IMR-90 (cell line): ENCODE results near the gene PDS5A. TPM values are rescaled to one million over a fixed set of nuclear protein-coding genes. Genes with fewer than 3 reads are reported as not detected.

Experiments used
- ATAC-seq: fragments of 200-7000 bp; cut with Tn5 transposase; 2 replicates; pipeline ENCODE4 v1.9.1; 2020; ENCODE audit warnings: low read depth, mild to moderate bottlenecking, moderate library complexity
- BruUV-seq: library from RNA; stranded (reverse); fragments of 400-500 nt; replicated peaks from 2 replicates; lab custom pipeline; 2021; lab: Mats Ljungman, UMichigan
- CTCF ChIA-PET: fragments of 300-600 bp; formaldehyde crosslinking; extraction: SDS; loops from one replicate; lab custom pipeline; 2021; ENCODE audit warnings: antibody characterized with exemption; lab: Yijun Ruan, JAX
- POLR2A ChIA-PET: fragments of 300-600 bp; sonication (Branson Sonifier 250); formaldehyde crosslinking; loops from one replicate; lab custom pipeline; 2022; ENCODE audit warnings: antibody characterized with exemption; ENCODE audit not compliant: unreplicated experiment; lab: Charles Lee
- DNase-seq: peaks from one replicate; pipeline ENCODE4 v3.0.0; 2013
- H2AFZ ChIP-seq: replicated peaks from 2 replicates; pipeline ENCODE3; 2013; ENCODE audit warnings: low read length, mild to moderate bottlenecking; ENCODE audit not compliant: poor library complexity
- H2AK5ac ChIP-seq: 2 replicates; pipeline ENCODE4 v1.6.1; 2013; ENCODE audit warnings: low read depth, low read length, inconsistent platforms
- H2AK9ac ChIP-seq: replicated peaks from 2 replicates; pipeline ENCODE3; 2013; ENCODE audit warnings: mild to moderate bottlenecking, low read depth, low read length, moderate library complexity; ENCODE audit not compliant: poor library complexity
- H2BK120ac ChIP-seq: 2 replicates; pipeline ENCODE4 v1.6.1; 2013; ENCODE audit warnings: low read depth, low read length, inconsistent platforms
- H2BK15ac ChIP-seq: 3 replicates; pipeline ENCODE4 v1.6.1; 2013; ENCODE audit warnings: low read depth, low read length, inconsistent platforms
- H2BK20ac ChIP-seq: 2 replicates; pipeline ENCODE4 v1.6.1; 2013; ENCODE audit warnings: low read depth, mild to moderate bottlenecking, inconsistent platforms, low read length, moderate library complexity
- H2BK5ac ChIP-seq: 2 replicates; pipeline ENCODE4 v1.6.1; 2013; ENCODE audit warnings: mild to moderate bottlenecking, low read depth, low read length, inconsistent platforms; ENCODE audit not compliant: poor library complexity, severe bottlenecking
- H3K14ac ChIP-seq: replicated peaks from 2 replicates; pipeline ENCODE4 v1.6.1; 2013; ENCODE audit warnings: low read depth, low read length, inconsistent platforms
- H3K18ac ChIP-seq: 2 replicates; pipeline ENCODE4 v1.6.1; 2013; ENCODE audit warnings: low read depth, low read length, control low read depth
- H3K23ac ChIP-seq: 2 replicates; pipeline ENCODE4 v1.6.1; 2013; ENCODE audit warnings: low read depth, low read length, inconsistent platforms
- H3K27ac ChIP-seq: 2 replicates; pipeline ENCODE4 v1.5.1; 2013; ENCODE audit warnings: mild to moderate bottlenecking, control low read depth, low read length; ENCODE audit not compliant: insufficient read depth
- H3K27me3 ChIP-seq: 2 replicates; pipeline ENCODE4 v1.6.1; 2013; ENCODE audit warnings: low read length; ENCODE audit not compliant: control insufficient read depth, insufficient read depth
- H3K36me3 ChIP-seq: 2 replicates; pipeline ENCODE4 v1.6.1; 2013; ENCODE audit warnings: low read length, mixed read lengths; ENCODE audit not compliant: control insufficient read depth, insufficient read depth
- H3K4ac ChIP-seq: 2 replicates; pipeline ENCODE4 v1.6.1; 2013; ENCODE audit warnings: low read depth, low read length, inconsistent platforms
- H3K4me1 ChIP-seq: 2 replicates; pipeline ENCODE4 v1.6.1; 2013; ENCODE audit warnings: low read length, mixed read lengths; ENCODE audit not compliant: control insufficient read depth, insufficient read depth
- H3K4me2 ChIP-seq: 2 replicates; pipeline ENCODE4 v1.6.1; 2013; ENCODE audit warnings: low read depth, mild to moderate bottlenecking, control low read depth, low read length, moderate library complexity
- H3K4me3 ChIP-seq: 2 replicates; pipeline ENCODE4 v1.5.1; 2013; ENCODE audit warnings: low read depth, mild to moderate bottlenecking, control low read depth, low read length, moderate library complexity; ENCODE audit not compliant: insufficient read depth
- H3K56ac ChIP-seq: 2 replicates; pipeline ENCODE4 v1.6.1; 2013; ENCODE audit warnings: low read length, inconsistent platforms; ENCODE audit not compliant: insufficient read depth; ENCODE audit errors: extremely low read depth
- H3K79me1 ChIP-seq, 2 experiments: 2 replicates each; pipeline ENCODE4 v1.6.1; 2013; ENCODE audit warnings: low read length in 2 of 2, inconsistent platforms in 1 of 2, low read depth in 1 of 2
- H3K9ac ChIP-seq: 2 replicates; pipeline ENCODE4 v1.6.1; 2013; ENCODE audit warnings: low read depth, low read length, control low read depth
- H3K9me1 ChIP-seq: 2 replicates; pipeline ENCODE4 v1.6.1; 2013; ENCODE audit warnings: low read length, inconsistent platforms; ENCODE audit not compliant: insufficient read depth
- H3K9me3 ChIP-seq: 2 replicates; pipeline ENCODE4 v1.6.1; 2013; ENCODE audit warnings: low read length; ENCODE audit not compliant: control insufficient read depth, insufficient read depth
- H4K20me1 ChIP-seq: 2 replicates; pipeline ENCODE4 v1.6.1; 2013; ENCODE audit warnings: low read length, inconsistent platforms; ENCODE audit not compliant: insufficient read depth
- H4K5ac ChIP-seq: 2 replicates; pipeline ENCODE4 v1.6.1; 2013; ENCODE audit warnings: mild to moderate bottlenecking, low read depth, low read length, control low read depth
- H4K8ac ChIP-seq, 2 experiments: 2 replicates each; pipeline ENCODE4 v1.6.1; 2013; ENCODE audit warnings: low read depth in 2 of 2, low read length in 2 of 2, control low read depth in 1 of 2, inconsistent platforms in 1 of 2
- H4K91ac ChIP-seq: 2 replicates; pipeline ENCODE4 v1.6.1; 2013; ENCODE audit warnings: low read depth, low read length, inconsistent platforms; ENCODE audit not compliant: insufficient read depth
- CHD1 ChIP-seq: IDR thresholded peaks from 2 replicates; pipeline ENCODE4 v1.6.1; 2012; ENCODE audit warnings: low read depth, low read length, improper control_type of control experiment
- FOS ChIP-seq: fragments of 150-350 bp; IDR thresholded peaks from 2 replicates; pipeline ENCODE4 v1.6.1; 2016; ENCODE audit warnings: low read depth, low read length
- MAFK ChIP-seq: IDR thresholded peaks from 2 replicates; pipeline ENCODE4 v1.6.1; 2012; ENCODE audit warnings: low read depth, low read length, improper control_type of control experiment
- MAZ ChIP-seq: IDR thresholded peaks from 2 replicates; pipeline ENCODE4 v1.6.1; 2012; ENCODE audit warnings: low read depth, mild to moderate bottlenecking, low read length, improper control_type of control experiment, moderate library complexity, borderline replicate concordance
- MXI1 ChIP-seq: IDR thresholded peaks from 2 replicates; pipeline ENCODE4 v1.6.1; 2012; ENCODE audit warnings: low read depth, mild to moderate bottlenecking, low read length, moderate library complexity, borderline replicate concordance
- RAD21 ChIP-seq: IDR thresholded peaks from 2 replicates; pipeline ENCODE4 v1.6.1; 2012; ENCODE audit warnings: low read length, improper control_type of control experiment
- RCOR1 ChIP-seq: IDR thresholded peaks from 2 replicates; pipeline ENCODE4 v1.6.1; 2012; ENCODE audit warnings: mild to moderate bottlenecking, low read length, improper control_type of control experiment; ENCODE audit not compliant: insufficient replicate concordance
- RFX5 ChIP-seq: IDR thresholded peaks from 2 replicates; pipeline ENCODE4 v1.8.0; 2012; ENCODE audit warnings: low read depth, mild to moderate bottlenecking, low read length, moderate library complexity
- SMC3 ChIP-seq: fragments of 150-350 bp; IDR thresholded peaks from 2 replicates; pipeline ENCODE4 v1.6.1; 2016; ENCODE audit warnings: low read depth, mild to moderate bottlenecking, antibody characterized with exemption, low read length, moderate library complexity
- USF2 ChIP-seq: fragments of 150-350 bp; IDR thresholded peaks from 2 replicates; pipeline ENCODE4 v1.6.1; 2017; ENCODE audit warnings: mild to moderate bottlenecking, antibody characterized with exemption, low read length, low read depth
- WGBS, 2 experiments: methylation state at CpG; one replicate each; pipeline versions ENCODE4 v1.1.5 to v1.1.7; 2013; ENCODE audit warnings: missing lambda C conversion rate in 2 of 2; ENCODE audit not compliant: insufficient read length in 1 of 2; ENCODE audit errors: extremely low coverage in 2 of 2; 5-methylcytosine and 5-hydroxymethylcytosine counted together
- dilution Hi-C: fragments of 300-500 bp; cut with HindIII; formaldehyde crosslinking; loops from one replicate; pipeline ENCODE4 v1.14.3; 2018; ENCODE audit warnings: low sequenced_read_pairs; ENCODE audit not compliant: unreplicated experiment
- in situ Hi-C: fragments of 300-500 bp; cut with MboI; formaldehyde crosslinking; loops from 3 replicates; pipeline ENCODE4 v1.14.3; 2019; ENCODE audit warnings: low sequenced_read_pairs, inconsistent platforms, mixed read lengths
- intact Hi-C: fragments of 100-400 bp; cut with micrococcal nuclease; formaldehyde crosslinking; loops from 2 replicates; pipeline ENCODE4 v1.10.0; 2022
- polyA plus RNA-seq, 3 experiments: library from polyadenylated mRNA; depleted of rRNA; stranded (reverse); fragments of >200 nt; gene quantifications; 2 replicates each; pipeline ENCODE4 v1.2.3, GENCODE V29; 2012; ENCODE audit warnings: low replicate concordance in 1 of 3
- total RNA-seq: library from RNA; depleted of rRNA; stranded (reverse); fragments of >200 nt; gene quantifications from 2 replicates; pipeline ENCODE4 v1.2.3, GENCODE V29; 2012
- TF ChIP-seq, protein P1 (sequence below): conservative IDR thresholded peaks from 2 replicates; pipeline ENCODE4 v1.5.1; 2012; ENCODE audit warnings: mild to moderate bottlenecking, low read depth, low read length, improper control_type of control experiment

PDS5A gene
- total and polyA plus RNA-seq, 2 of the 4 experiments (the other 2 are of a cell fraction), result 16.3 to 33.5 TPM

DNA sequence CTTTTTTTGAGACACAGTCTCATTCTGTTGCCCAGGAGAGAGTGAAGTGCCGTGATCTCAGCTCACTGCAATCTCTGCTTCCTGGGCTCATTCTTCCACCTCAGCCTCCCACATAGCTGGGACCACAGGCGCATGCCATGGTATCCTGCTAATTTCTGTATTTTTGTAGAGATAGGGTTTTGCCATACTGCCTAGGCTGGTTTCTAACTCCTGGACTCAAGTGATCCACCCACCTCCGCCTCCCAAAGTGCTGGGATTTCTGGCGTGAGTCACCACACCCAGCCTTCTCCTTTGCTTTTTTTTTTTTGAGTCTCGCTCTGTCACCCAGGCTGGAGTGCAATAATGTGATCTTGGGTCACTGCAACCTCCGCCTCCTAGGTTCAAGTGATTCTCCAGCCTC, 94.1 kb downstream of the PDS5A start:
- in situ Hi-C loops (no loop called here), intact Hi-C loops (no loop called here), dilution Hi-C loops (no loop called here)
- no peak overlapping the region for H4K91ac ChIP-seq
- H2AFZ ChIP-seq, result no peak overlapping the region
- H3K27ac ChIP-seq, result no peak overlapping the region
- BruUV-seq, result no TSS peak
- H3K4me1 ChIP-seq, result no peaks in the 10 kb centered on the region
- H3K56ac ChIP-seq, result no peak overlapping the region
- ATAC-seq (no peak; the same call in 1 of the 2 replicates), DNase-seq (peak; percentile 25)
- no peak for TF ChIP-seq USF2
- no peak for TF ChIP-seq MAZ
- TF ChIP-seq MAFK, result no peak
- no peak for TF ChIP-seq FOS
- TF ChIP-seq RAD21, result no peak
- TF ChIP-seq RCOR1, result no peak
- TF ChIP-seq, protein P1, sequence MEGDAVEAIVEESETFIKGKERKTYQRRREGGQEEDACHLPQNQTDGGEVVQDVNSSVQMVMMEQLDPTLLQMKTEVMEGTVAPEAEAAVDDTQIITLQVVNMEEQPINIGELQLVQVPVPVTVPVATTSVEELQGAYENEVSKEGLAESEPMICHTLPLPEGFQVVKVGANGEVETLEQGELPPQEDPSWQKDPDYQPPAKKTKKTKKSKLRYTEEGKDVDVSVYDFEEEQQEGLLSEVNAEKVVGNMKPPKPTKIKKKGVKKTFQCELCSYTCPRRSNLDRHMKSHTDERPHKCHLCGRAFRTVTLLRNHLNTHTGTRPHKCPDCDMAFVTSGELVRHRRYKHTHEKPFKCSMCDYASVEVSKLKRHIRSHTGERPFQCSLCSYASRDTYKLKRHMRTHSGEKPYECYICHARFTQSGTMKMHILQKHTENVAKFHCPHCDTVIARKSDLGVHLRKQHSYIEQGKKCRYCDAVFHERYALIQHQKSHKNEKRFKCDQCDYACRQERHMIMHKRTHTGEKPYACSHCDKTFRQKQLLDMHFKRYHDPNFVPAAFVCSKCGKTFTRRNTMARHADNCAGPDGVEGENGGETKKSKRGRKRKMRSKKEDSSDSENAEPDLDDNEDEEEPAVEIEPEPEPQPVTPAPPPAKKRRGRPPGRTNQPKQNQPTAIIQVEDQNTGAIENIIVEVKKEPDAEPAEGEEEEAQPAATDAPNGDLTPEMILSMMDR, result no peak
- TF ChIP-seq CHD1, result no peak
- no peak for TF ChIP-seq RFX5
- TF ChIP-seq SMC3, result no peak
- TF ChIP-seq MXI1, result no peak
- H2BK5ac ChIP-seq, result no peak overlapping the region
- POLR2A ChIA-PET, result no interaction called here
- WGBS, 2 experiments, result 100% methylated on average over 1 of the region's 6 CpGs; no CpG with 5 or more reads in 1 of the 2 experiments
- CTCF ChIA-PET, result no interaction called here
- H4K20me1 ChIP-seq, result no peaks in the 10 kb centered on the region
- H3K14ac ChIP-seq, result no peak overlapping the region
- no peak overlapping the region for H2BK20ac ChIP-seq
- no peaks in the 10 kb centered on the region for H3K9me1 ChIP-seq
- no peak overlapping the region for H3K4me3 ChIP-seq
- no peak overlapping the region for H2AK9ac ChIP-seq
- H3K9me3 ChIP-seq, result no peaks in the 10 kb centered on the region
- H3K4ac ChIP-seq, result no peak overlapping the region
- no peak overlapping the region for H2BK120ac ChIP-seq
- no peak overlapping the region for H4K5ac ChIP-seq
- no peak overlapping the region for H2BK15ac ChIP-seq
- H3K9ac ChIP-seq, result no peak overlapping the region
- no peaks in the 10 kb centered on the region; a peak in 2 of 4 replicates for H3K79me1 ChIP-seq
- H3K36me3 ChIP-seq, result peaks cover 20% of the 10 kb centered on the region
- H3K27me3 ChIP-seq, result no peaks in the 10 kb centered on the region
- H3K23ac ChIP-seq, result no peak overlapping the region
- H3K4me2 ChIP-seq, result no peak overlapping the region
- no peak overlapping the region for H2AK5ac ChIP-seq
- H3K18ac ChIP-seq, result no peak overlapping the region
- H4K8ac ChIP-seq, result no peak overlapping the region
